NCI-H1417 treated with DMSO at 0.1 percent for 48 hours (cell line): ENCODE measurements around the gene ERAP2.

Experiments used
- DNase-seq: peaks from one replicate; lab custom pipeline; 2025; lab: John Stamatoyannopoulos, UW

Gene ERAP2

DNA sequence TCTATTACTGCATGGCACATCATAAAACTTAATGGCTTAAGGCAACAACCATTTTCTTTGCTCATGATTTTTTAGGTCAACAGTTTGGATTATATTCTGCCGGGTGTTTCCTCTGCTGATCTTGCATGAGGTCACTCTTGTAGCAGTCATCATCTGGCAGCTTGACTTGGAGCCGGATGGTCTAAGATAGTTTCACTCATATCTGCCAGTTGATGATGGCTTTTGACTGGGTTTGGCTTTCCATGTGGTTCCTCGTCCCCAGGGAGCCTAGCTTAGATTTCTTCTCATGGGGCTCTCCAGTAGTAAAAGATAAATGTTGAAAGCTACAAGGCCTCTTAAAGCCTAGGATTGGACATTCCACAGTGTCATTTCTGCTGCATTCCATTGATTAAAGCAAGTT, 87.0 kb downstream of the ERAP2 start:
- DNase-seq = no peak

DNA sequence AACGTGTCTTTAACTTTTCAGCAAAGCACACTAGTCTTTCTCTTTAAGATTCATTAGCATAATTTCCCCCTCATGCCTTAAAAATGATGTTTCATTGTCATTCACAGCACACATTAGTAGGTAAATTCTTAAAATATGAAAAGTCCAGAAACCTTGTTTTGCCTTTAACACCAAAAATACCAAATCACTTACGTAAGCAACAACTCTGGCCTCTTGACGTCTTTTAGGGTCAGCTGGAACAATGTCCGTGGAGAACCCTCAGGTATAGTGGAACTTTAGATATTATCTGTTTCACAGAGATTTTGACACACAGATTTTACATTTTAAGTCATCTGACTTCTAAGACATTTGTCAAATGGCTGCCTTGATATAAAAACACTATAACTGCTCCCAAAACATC, 90.5 kb downstream of the ERAP2 start:
- no peak for DNase-seq

DNA sequence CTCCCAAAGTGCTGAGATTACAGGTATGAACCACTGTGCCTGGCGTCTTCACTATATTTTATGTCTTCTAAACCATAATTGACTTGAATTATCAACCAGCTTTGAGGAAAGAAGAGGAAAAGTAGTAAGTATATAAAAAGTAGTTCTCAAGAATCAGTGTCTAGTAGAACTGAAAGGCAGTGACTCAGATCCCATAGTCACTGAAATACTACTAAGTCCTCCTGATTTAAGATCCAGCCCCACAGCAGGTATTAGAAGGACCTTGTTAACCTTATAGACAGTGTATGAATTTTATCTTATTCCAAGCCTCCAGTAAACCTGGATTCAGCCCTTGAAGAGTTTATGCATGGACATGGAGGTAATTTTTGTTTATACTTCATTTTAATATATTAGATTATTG, 91.1 kb downstream of the ERAP2 start:
- DNase-seq = no peak

DNA sequence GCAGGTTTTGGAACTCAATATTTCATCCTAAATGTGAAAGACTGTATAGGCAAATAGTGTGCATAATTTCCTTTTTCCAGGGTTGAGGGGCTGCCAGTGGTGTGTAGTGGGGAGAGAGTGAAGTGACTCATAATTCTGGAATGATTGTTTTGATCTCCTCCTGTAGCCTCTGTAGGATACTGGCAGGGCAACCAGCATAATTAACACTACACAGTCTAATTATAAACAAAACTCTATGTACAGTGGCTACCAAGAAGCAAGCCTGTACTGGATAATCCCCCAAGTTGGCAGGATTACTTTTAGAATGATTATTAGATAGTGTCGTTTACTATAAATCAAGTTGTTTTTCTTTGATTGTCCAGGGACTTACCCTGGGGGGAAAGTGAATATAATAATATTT, 91.8 kb downstream of the ERAP2 start:
- no peak for DNase-seq

DNA sequence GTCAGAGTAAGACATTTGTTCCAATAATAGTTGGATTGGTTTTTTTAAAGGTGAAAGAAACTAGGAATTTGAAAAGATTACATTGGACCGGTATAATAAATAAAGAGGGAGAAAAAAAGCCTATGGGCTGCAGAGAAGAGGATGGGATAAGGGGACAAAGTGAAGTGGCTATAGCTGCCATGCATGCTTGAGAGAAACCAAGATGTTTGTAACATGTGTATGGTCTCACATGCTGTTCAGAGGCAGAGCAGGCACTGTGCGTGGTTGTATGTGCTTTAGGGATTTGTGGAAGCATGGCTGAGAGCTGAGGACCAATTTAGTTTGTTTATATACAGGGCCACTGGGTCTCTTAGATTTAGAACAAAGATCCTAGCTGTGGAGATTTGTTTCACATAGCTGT, 92.3 kb downstream of the ERAP2 start:
- no peak for DNase-seq
